Gastrocnemius medialis (tissue), 4 donors: ENCODE measurements around the gene NHSL1. TPM values are rescaled to one million over a fixed set of nuclear protein-coding genes. Genes with fewer than 3 reads are reported as not detected.
A peak's percentile ranks its signal among the peaks of the same experiment; 100 is the strongest.

ENCODE experiments used
- ATAC-seq, 2 donors: fragments of 150-250 bp; one replicate each; pipeline ENCODE4 v1.9.1; 2016
- DNase-seq, 2 donors: peaks; one replicate each; pipeline ENCODE4 v3.0.0-alpha.2; 2019
- H3K27ac ChIP-seq, 4 donors: fragments of 200-600 bp; sonication (generic); 1 replicate in 1 of 4; 2 replicates in 3 of 4; pipeline ENCODE4 v1.5.1; 2016 to 2018; ENCODE audit warnings: mild to moderate bottlenecking in 2 of 4, moderate library complexity in 1 of 4
- H3K27me3 ChIP-seq, 3 donors: fragments of 200-600 bp; sonication (generic) in 2 of 3; 1 replicate in 1 of 3; 2 replicates in 2 of 3; pipeline versions ENCODE4 v1.5.1 to v1.6.0; 2016 to 2019; ENCODE audit warnings: mild to moderate bottlenecking in 1 of 3, moderate library complexity in 1 of 3
- H3K36me3 ChIP-seq, 2 donors: fragments of 200-600 bp; sonication (generic) in 1 of 2; one replicate each; pipeline ENCODE4 v1.5.1; 2017 to 2018
- H3K4me1 ChIP-seq, 2 donors: fragments of 200-600 bp; sonication (generic) in 1 of 2; one replicate each; pipeline ENCODE4 v1.5.1; 2016 to 2017; ENCODE audit warnings: mild to moderate bottlenecking in 2 of 2
- H3K4me3 ChIP-seq, 4 donors: fragments of 200-600 bp; sonication (generic) in 3 of 4; 1 replicate in 1 of 4; 2 replicates in 3 of 4; pipeline ENCODE4 v1.5.1; 2016 to 2019; ENCODE audit warnings: mild to moderate bottlenecking in 2 of 4
- H3K9me3 ChIP-seq, 3 donors: fragments of 200-600 bp; sonication (generic) in 2 of 3; 1 replicate in 1 of 3; 2 replicates in 2 of 3; pipeline ENCODE4 v1.5.1; 2016 to 2019
- POLR2A ChIP-seq, 2 donors: fragments of 450-650 bp; IDR thresholded peaks; one replicate each; pipeline ENCODE4 v1.6.1; 2017; ENCODE audit warnings: antibody characterized with exemption in 2 of 2, mild to moderate bottlenecking in 2 of 2, moderate library complexity in 2 of 2
- in situ Hi-C, 4 donors: fragments of 200-750 bp; cut with MboI; loops; one replicate each; pipeline versions ENCODE4 v1.15.0 to v1.8.0; 2017; ENCODE audit warnings: low sequenced_read_pairs in 4 of 4
- intact Hi-C: fragments of 100-400 bp; cut with DNase I; formaldehyde crosslinking; loops from one replicate; pipeline ENCODE4 v1.15.1; 2023; ENCODE audit warnings: low total_unique reads
- total RNA-seq, 4 donors: library from RNA; depleted of rRNA; stranded (reverse); fragments of >200 nt; gene quantifications; one replicate each; pipeline versions ENCODE4 v1.1.0 to v1.2.3, GENCODE V29; 2016
- TF ChIP-seq, protein P1 (sequence below), 5 experiments: fragments of 450-650 bp in 3 of 5; fragments of 200-600 bp in 2 of 5; sonication (generic) in 2 of 5; IDR thresholded peaks in 4 of 5; conservative IDR thresholded peaks in 1 of 5; 1 replicate in 4 of 5; 2 replicates in 1 of 5; pipeline ENCODE4 v1.5.1; 2016 to 2019; ENCODE audit warnings: antibody characterized with exemption in 5 of 5, mild to moderate bottlenecking in 3 of 5, moderate library complexity in 3 of 5

NHSL1 gene, protein sequence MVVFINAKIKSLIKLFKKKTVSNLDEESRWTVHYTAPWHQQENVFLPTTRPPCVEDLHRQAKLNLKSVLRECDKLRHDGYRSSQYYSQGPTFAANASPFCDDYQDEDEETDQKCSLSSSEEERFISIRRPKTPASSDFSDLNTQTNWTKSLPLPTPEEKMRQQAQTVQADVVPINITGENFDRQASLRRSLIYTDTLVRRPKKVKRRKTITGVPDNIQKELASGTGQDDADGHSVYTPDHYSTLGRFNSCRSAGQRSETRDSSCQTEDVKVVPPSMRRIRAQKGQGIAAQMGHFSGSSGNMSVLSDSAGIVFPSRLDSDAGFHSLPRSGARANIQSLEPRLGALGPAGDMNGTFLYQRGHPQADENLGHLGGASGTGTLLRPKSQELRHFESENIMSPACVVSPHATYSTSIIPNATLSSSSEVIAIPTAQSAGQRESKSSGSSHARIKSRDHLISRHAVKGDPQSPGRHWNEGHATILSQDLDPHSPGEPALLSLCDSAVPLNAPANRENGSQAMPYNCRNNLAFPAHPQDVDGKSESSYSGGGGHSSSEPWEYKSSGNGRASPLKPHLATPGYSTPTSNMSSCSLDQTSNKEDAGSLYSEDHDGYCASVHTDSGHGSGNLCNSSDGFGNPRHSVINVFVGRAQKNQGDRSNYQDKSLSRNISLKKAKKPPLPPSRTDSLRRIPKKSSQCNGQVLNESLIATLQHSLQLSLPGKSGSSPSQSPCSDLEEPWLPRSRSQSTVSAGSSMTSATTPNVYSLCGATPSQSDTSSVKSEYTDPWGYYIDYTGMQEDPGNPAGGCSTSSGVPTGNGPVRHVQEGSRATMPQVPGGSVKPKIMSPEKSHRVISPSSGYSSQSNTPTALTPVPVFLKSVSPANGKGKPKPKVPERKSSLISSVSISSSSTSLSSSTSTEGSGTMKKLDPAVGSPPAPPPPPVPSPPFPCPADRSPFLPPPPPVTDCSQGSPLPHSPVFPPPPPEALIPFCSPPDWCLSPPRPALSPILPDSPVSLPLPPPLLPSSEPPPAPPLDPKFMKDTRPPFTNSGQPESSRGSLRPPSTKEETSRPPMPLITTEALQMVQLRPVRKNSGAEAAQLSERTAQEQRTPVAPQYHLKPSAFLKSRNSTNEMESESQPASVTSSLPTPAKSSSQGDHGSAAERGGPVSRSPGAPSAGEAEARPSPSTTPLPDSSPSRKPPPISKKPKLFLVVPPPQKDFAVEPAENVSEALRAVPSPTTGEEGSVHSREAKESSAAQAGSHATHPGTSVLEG (N-terminal part only)
- total RNA-seq = 1 to 10 TPM in 3 of 4 donors, under 1 TPM in 1; 0.31 to 2.0 (median 1.1) TPM

DNA sequence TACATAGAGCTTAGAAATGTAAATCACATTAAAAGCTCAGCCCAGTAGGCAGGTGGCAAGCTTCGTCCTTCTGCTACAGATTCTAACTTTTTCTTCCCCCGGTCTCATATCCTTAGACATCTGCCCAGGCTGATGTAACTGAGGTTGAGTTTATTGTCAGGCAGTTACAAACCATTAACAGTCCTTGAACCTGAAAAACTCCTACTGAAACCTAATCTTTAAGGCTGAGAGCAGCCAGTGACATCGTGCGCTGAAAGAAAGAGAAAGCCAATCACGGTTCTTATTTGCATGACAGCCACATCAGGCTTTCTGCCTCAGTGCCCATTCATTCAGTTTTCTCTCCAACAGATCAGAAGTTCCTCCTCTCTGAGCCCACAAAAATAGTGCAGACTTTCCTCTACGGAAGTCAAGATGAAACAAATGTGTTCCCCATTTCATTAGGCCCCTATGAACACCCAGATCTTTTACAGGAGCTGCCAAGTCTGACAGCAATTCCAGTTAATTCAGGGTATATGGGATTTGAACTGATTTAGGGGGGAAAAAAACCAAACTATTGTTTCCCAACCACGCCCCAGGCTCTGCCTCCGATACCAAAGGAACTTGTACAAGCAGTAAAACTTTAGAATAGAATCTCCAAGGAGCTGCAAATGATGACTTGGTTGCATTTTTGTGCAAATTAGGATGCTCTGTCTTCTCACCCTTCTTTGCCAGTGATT lies at the start of gene NHSL1:
TSS of gene NHSL1 (minus strand) at position 192 of the 716 bp plus-strand sequence. CDS start 204 bp downstream, outside the sequence.
- intact Hi-C loops (no loop called here), in situ Hi-C loops (loop anchor here in 1 of 4 donors (10.0 kb wide), 1 partner anchor 385 kb away; no protein-coding TSS in a partner anchor)
- Histone ChIP-seq H3K9me3 (no peaks in the 10 kb centered on the region), H3K27me3 (no peaks in the 10 kb centered on the region), H3K4me1 (no peaks in the 10 kb centered on the region), H3K36me3 (no peaks in the 10 kb centered on the region), H3K27ac (no peak within 1 kb of the TSS), H3K4me3 (no peak within 1 kb of the TSS)
- TF ChIP-seq, protein P1, sequence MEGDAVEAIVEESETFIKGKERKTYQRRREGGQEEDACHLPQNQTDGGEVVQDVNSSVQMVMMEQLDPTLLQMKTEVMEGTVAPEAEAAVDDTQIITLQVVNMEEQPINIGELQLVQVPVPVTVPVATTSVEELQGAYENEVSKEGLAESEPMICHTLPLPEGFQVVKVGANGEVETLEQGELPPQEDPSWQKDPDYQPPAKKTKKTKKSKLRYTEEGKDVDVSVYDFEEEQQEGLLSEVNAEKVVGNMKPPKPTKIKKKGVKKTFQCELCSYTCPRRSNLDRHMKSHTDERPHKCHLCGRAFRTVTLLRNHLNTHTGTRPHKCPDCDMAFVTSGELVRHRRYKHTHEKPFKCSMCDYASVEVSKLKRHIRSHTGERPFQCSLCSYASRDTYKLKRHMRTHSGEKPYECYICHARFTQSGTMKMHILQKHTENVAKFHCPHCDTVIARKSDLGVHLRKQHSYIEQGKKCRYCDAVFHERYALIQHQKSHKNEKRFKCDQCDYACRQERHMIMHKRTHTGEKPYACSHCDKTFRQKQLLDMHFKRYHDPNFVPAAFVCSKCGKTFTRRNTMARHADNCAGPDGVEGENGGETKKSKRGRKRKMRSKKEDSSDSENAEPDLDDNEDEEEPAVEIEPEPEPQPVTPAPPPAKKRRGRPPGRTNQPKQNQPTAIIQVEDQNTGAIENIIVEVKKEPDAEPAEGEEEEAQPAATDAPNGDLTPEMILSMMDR (IDR thresholded peaks at IDR 0.05 in 4 of 5, conservative IDR thresholded peaks at IDR 0.05 in 1 of 5) = no peak
- no peak for TF ChIP-seq POLR2A (IDR thresholded peaks at IDR 0.05)
- ATAC-seq = no peak
- no peak for DNase-seq

GRCh38 chr6:138546733-138547185 lies 47.5 kb upstream of the NHSL1 start:
- Histone ChIP-seq H3K27ac (no peak overlapping the region), H3K4me1 (peaks cover 0 to 10% of the 10 kb centered on the region in 2 donors), H3K36me3 (no peaks in the 10 kb centered on the region), H3K27me3 (no peaks in the 10 kb centered on the region), H3K4me3 (no peak overlapping the region), H3K9me3 (no peaks in the 10 kb centered on the region)
- DNase-seq (no peak), ATAC-seq (peak in 1 of 2 donors; percentile 44)
- TF ChIP-seq POLR2A (IDR thresholded peaks at IDR 0.05) = no peak
- TF ChIP-seq, protein P1 (IDR thresholded peaks at IDR 0.05 in 4 of 5, conservative IDR thresholded peaks at IDR 0.05 in 1 of 5) = no peak
- intact Hi-C loops (no loop called here), in situ Hi-C loops (no loop called here)

- Histone ChIP-seq H3K27me3 (no peaks in the 10 kb centered on the region), H3K4me1 (peaks cover 0 to 10% of the 10 kb centered on the region in 2 donors), H3K4me3 (peak overlapping the region; percentile 14 to 22 (median 18)), H3K9me3 (no peaks in the 10 kb centered on the region), H3K36me3 (no peaks in the 10 kb centered on the region), H3K27ac (peak overlapping the region; percentile 12 to 29 (median 18))
- TF ChIP-seq, protein P1 (IDR thresholded peaks at IDR 0.05 in 4 of 5, conservative IDR thresholded peaks at IDR 0.05 in 1 of 5) = no peak
- TF ChIP-seq POLR2A (IDR thresholded peaks at IDR 0.05) = no peak
- ATAC-seq (peak in 1 of 2 donors; percentile 32), DNase-seq (peak in 1 of 2 donors; percentile 21)
- in situ Hi-C loops = no loop called here
- intact Hi-C loops = no loop called here
These were observed 46.3 kb upstream of the NHSL1 start for GRCh38 chr6:138545621-138545980.

DNA sequence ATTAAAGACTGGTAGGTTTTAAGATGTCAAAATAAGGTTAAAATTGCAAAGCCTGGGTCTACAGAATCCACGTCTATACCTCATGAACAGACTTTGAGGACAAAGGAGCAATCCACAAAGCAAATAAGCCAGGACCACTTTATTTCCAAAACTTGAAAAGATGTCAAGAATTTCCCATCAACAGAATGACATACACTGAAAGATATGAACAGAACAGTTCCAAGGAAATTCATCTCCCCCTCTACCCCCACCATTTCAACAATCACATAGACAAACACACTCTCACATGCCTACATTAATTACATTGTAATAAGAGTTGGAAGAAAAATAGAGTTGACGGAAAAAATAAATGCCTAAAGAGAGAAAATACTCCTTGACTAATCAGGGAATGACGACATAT lies 45.2 kb upstream of the NHSL1 start:
- Histone ChIP-seq H3K36me3 (no peaks in the 10 kb centered on the region), H3K27ac (peak overlapping the region in 1 of 4 donors; percentile 18), H3K4me3 (no peak overlapping the region), H3K27me3 (no peaks in the 10 kb centered on the region), H3K4me1 (peaks cover 0 to 10% of the 10 kb centered on the region in 2 donors), H3K9me3 (no peaks in the 10 kb centered on the region)
- DNase-seq (no peak), ATAC-seq (no peak)
- no peak for TF ChIP-seq POLR2A (IDR thresholded peaks at IDR 0.05)
- TF ChIP-seq, protein P1 (IDR thresholded peaks at IDR 0.05 in 4 of 5, conservative IDR thresholded peaks at IDR 0.05 in 1 of 5) = no peak
- intact Hi-C loops = no loop called here
- in situ Hi-C loops = no loop called here
